Thyroid gland (tissue), 4 donors: ENCODE data around the gene HADHA.

Source experiments
- CTCF ChIP-seq, 6 experiments: fragments of 200-600 bp in 3 of 6; fragments of 450-650 bp in 3 of 6; sonication (generic) in 3 of 6; IDR thresholded peaks; one replicate each; pipeline ENCODE4 v1.5.1; 2016 to 2019; ENCODE audit warnings: antibody characterized with exemption in 6 of 6, mild to moderate bottlenecking in 2 of 6, inconsistent platforms in 1 of 6, moderate library complexity in 1 of 6
- POLR2A ChIP-seq, 2 donors: fragments of 450-650 bp; IDR thresholded peaks; one replicate each; pipeline ENCODE4 v1.6.1; 2017; ENCODE audit warnings: antibody characterized with exemption in 2 of 2, mild to moderate bottlenecking in 2 of 2, moderate library complexity in 1 of 2

GRCh38 chr2:26175466-26176278 lies 68.8 kb downstream of the HADHA start:
- TF ChIP-seq POLR2A (IDR thresholded peaks at IDR 0.05) (no peak), CTCF (IDR thresholded peaks at IDR 0.05) (no peak)
